ENCODE results near the gene FRS2. TPM values are rescaled to one million over a fixed set of nuclear protein-coding genes. Genes with fewer than 3 reads are reported as not detected.
A peak's percentile ranks its signal among the peaks of the same experiment; 100 is the strongest.

The FRS2 gene
- total RNA-seq, 1 experiment from 2014 or later: 87.5 TPM

DNA sequence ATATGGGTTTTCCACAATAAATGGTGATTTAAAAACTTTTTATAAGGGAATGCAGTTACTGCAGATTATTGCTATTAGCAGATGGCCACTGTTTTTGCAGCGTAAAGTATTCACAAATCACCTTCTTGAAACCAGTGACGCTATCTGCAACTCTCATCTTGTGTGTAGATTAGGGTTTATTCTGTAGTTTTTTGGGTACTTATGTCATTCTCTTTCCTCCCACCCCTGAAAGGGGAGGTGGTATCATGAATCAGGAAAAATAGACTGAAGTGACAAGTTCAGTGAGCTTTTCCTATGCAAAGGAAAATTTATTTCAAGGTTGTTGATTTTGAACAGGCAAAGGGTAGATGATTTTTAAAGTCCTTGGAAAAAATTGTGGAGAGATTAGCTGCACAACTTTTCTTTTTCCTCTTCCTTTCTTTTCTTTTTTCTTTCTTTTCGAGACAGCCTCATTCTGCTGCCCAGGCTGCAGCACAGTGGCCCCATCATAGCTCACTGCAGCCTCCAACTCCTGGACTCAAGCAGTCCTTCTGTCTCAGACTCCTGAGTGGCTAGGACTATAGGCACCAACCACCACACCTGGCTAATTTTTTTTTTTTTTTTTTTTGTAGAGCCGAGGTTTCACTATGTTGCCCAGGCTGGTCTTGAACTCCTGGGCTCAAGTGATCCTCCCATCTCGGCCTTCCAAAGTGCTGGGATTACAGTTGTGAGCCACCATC is 1.6 kb downstream of the FRS2 start:
- H3K9me3 ChIP-seq (replicated peaks): no peaks in the 10 kb centered on the region
- no peaks in the 10 kb centered on the region for H3K27me3 ChIP-seq (replicated peaks)
- H3K4me3 ChIP-seq: peak overlapping the region; percentile 91
- peaks cover 36% of the 10 kb centered on the region for H3K4me1 ChIP-seq (replicated peaks)
- H3K27ac ChIP-seq: no peak overlapping the region
- peaks cover 19% of the 10 kb centered on the region for H3K36me3 ChIP-seq
- no peak for DNase-seq (ENCODE audit: low read depth in 1 of 2, low spot score in 2 of 2)

DNA sequence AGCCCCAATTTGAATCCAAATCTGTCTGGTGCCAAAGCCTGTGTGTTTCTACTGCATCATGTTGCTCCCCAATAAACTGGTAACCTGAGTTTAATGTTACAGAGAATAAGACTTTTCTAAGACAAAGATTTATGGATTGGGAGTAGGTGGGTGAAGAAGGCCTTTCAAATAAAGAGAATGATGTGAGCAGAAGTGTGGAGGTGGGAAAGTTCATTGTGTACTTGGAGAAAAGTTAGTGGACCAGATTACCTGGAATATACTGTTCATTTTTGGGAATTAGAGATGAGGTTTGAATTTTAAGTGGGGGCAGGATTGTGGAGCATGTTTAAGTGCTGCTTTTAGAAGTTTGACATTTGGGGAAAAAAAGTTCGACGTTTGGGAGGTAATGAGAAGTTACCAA is 3.1 kb downstream of the FRS2 start:
- Histone ChIP-seq H3K36me3 (peaks cover 19% of the 10 kb centered on the region), H3K4me3 (no peak overlapping the region), H3K9me3 (replicated peaks) (no peaks in the 10 kb centered on the region), H3K27ac (no peak overlapping the region), H3K27me3 (replicated peaks) (no peaks in the 10 kb centered on the region), H3K4me1 (replicated peaks) (peaks cover 36% of the 10 kb centered on the region)
- no peak for DNase-seq (ENCODE audit: low read depth in 1 of 2, low spot score in 2 of 2)

DNA sequence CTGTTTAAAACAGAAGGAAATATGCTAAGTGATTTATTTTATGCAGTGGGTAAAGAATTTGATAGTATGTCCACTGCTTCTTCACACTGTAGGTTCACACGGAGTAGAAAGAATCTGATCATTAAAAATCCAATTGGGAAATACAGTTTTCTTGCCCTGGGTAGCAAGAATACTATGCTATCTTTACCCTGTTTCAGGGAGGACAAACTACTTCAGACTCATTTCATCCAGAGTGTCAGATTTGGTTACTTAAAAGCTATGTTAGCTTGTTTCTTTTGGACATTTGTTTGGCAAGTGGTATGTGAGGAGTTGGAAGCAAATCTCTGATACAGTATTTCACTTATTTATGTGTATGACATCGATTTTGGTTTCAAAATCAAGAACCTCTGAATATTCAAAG is 4.3 kb downstream of the FRS2 start:
- peaks cover 36% of the 10 kb centered on the region for H3K4me1 ChIP-seq (replicated peaks)
- DNase-seq (ENCODE audit: low read depth in 1 of 2, low spot score in 2 of 2): no peak
- H3K36me3 ChIP-seq: peaks cover 19% of the 10 kb centered on the region
- no peak overlapping the region for H3K4me3 ChIP-seq
- H3K27ac ChIP-seq: peak overlapping the region; percentile 24; the same call in 1 of the 2 replicates
- no peaks in the 10 kb centered on the region for H3K9me3 ChIP-seq (replicated peaks)
- H3K27me3 ChIP-seq (replicated peaks): no peaks in the 10 kb centered on the region

DNA sequence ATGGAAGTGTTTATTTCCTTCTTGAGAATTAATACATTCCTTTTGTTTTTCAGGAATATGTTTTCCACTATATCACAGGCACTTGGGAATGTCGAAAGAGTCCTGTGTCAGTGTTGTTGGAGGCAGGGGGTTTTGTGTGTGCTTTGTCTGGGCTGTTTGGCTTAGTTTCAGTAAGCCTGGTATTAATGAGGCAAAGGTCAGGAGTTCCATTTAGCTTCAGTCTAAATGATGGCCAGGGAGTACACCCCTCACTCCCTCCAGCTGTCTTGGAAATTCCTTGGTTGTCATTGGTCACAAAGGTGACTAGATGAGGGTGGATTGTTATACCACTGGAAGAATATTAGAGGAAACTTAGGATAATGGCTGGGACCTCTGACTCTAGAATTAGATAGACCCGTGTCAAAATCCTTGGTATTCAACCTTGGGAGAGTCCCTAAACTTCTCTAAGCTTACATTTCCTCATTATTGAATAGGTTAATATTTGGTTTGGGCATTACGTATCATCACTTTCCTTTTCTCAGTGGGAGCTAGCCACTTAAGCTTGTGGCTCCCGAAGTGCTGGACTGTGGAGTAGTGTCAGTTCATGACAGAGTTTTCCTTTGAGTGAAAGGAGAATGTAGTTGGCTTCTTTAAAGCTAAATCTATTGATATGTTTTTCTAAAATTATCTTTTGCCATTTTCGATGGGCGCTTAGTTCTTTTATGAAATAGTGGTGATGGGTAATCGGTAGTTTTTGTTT is 5.2 kb downstream of the FRS2 start:
- H3K9me3 ChIP-seq (replicated peaks): no peaks in the 10 kb centered on the region
- H3K27ac ChIP-seq: peak overlapping the region; percentile 24
- peaks cover 17% of the 10 kb centered on the region for H3K36me3 ChIP-seq
- peaks cover 36% of the 10 kb centered on the region for H3K4me1 ChIP-seq (replicated peaks)
- peak in 1 of 2 experiments; percentile 28 for DNase-seq (ENCODE audit: low read depth in 1 of 2, low spot score in 2 of 2)
- H3K27me3 ChIP-seq (replicated peaks): no peaks in the 10 kb centered on the region
- no peak overlapping the region for H3K4me3 ChIP-seq

DNA sequence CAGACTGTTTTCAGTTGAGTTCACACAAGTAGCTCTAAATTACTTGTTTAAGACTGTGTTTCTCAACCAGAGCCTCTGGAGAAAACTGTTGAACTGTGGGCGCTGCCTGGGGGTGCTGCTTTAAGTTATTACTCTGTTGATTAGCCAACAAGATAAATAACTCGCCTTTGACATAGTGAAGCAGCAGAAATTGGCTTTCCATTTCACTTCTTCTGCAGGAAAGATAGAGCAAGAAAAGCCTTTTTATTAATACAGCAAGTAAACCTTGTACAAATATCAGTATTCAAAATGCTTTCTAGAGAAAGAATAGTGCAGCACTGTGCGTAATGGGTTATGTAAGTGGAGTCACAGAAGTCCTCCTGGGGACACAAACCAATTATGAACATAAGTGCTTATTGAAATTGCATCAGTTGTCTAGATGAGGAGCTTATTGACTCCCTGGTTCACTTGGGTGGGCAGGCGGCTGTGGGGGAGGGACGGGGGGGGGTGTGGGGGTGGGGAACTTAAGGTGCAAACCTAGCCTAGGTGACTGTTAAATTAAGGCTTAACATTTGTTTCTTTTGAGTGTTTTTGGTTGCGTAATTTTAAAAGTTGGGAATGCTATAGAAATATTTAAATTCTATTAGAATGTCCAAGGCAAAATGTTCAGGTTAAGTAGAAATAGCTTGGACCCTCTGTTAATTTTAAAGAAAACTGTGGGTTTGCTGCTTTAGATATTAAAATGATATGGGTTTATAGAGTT is 6.3 kb downstream of the FRS2 start:
- peaks cover 17% of the 10 kb centered on the region for H3K36me3 ChIP-seq
- no peak overlapping the region for H3K27ac ChIP-seq

DNA sequence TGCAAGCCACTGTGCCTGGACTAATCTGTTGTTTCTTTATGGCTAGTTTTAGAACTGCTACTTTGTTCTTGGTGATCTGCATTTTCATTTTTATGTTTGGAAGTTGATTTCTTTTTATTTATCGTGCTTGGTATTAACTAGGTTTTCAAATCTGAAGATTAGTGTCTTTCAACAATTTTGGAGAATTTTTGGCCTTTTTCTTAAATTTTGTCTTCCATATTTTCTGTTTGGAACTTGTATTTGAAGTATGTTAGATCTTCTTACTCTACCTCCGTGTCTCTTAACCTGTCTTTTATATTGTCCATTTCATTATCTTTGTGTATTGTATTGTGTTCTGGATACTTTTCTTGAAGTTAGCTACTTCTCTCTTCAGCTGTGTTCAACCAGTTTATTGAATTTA is 9.5 kb downstream of the FRS2 start:
- Histone ChIP-seq H3K9me3 (replicated peaks) (no peaks in the 10 kb centered on the region), H3K27ac (no peak overlapping the region), H3K4me1 (replicated peaks) (peaks cover 11% of the 10 kb centered on the region), H3K27me3 (replicated peaks) (no peaks in the 10 kb centered on the region), H3K36me3 (peaks cover 6% of the 10 kb centered on the region; the same call in 1 of the 2 replicates), H3K4me3 (no peak overlapping the region)
- no peak for DNase-seq (ENCODE audit: low read depth in 1 of 2, low spot score in 2 of 2)

More for the DNA sequence above, 6.3 kb downstream of the FRS2 start:
- Histone ChIP-seq H3K4me1 (replicated peaks) (peaks cover 34% of the 10 kb centered on the region), H3K4me3 (no peak overlapping the region), H3K9me3 (replicated peaks) (no peaks in the 10 kb centered on the region), H3K27me3 (replicated peaks) (no peaks in the 10 kb centered on the region)
- no peak for DNase-seq (ENCODE audit: low read depth in 1 of 2, low spot score in 2 of 2)

DNA sequence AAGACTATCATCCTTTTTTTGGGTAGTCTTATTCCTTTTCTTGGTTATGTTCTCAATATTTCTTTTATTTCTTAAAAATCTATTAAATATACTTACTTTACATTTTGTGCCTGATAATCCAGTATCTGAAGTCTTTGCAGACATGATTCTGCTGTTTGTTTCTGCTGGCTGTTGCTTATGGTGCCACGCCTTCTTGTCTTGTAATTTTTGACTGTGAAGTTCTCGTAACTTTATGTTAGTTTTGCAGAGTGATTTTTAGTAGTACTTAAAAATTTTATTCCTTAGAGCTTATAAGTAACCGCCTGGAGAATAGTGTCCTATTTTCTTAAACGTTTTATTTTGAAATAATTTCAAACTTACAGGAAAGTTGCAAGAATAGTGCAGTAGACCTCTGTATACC is 10.5 kb downstream of the FRS2 start:
- DNase-seq (ENCODE audit: low read depth in 1 of 2, low spot score in 2 of 2): no peak
- no peak overlapping the region for H3K4me3 ChIP-seq

DNA sequence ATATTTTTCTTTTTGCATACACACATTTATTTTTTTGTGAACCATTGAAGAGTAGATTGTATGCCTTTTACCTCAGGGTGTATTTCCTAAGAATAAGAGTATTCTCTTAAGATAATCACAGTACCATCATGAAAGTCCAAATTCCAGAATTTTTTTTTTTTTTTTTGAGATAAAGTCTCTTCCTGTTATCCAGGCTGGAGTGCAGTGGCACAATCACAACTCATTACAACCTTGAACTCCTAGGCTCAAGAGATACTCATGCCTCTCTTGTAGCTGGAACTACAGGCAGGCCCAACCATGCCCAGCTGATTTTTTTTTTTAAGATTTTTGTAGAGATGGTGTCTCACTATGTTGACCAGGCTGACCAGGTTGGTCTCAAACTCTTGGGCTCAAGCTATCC is 10.9 kb downstream of the FRS2 start:
- Histone ChIP-seq H3K36me3 (peaks cover 8% of the 10 kb centered on the region), H3K27me3 (replicated peaks) (no peaks in the 10 kb centered on the region), H3K27ac (no peak overlapping the region), H3K4me1 (replicated peaks) (no peaks in the 10 kb centered on the region), H3K4me3 (no peak overlapping the region), H3K9me3 (replicated peaks) (no peaks in the 10 kb centered on the region)
- DNase-seq (ENCODE audit: low read depth in 1 of 2, low spot score in 2 of 2): no peak

More for the DNA sequence above, 10.5 kb downstream of the FRS2 start:
- Histone ChIP-seq H3K27ac (no peak overlapping the region), H3K9me3 (replicated peaks) (no peaks in the 10 kb centered on the region), H3K27me3 (replicated peaks) (no peaks in the 10 kb centered on the region), H3K4me1 (replicated peaks) (peaks cover 1% of the 10 kb centered on the region), H3K36me3 (peaks cover 6% of the 10 kb centered on the region; the same call in 1 of the 2 replicates)

DNA sequence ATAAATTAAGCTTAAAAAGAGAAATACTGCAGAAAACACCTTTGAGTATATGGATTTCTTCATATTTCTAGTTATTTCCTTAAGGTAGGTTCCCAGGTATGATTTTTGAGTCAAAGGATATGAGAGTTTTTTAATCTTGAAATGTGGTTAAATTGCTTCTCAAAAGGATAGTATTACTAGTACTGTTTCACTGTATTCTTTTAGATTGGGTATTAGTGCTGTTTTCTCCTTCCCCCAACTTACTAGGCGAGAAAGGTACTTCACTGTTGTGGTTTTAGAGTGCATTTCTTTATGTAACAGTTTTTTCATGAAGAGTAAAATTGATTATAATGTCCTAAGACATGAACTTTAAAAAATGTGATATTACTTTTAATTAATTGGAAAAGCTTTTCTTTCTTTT is 13.5 kb downstream of the FRS2 start:
- H3K9me3 ChIP-seq (replicated peaks): no peaks in the 10 kb centered on the region; the same call in 1 of the 2 replicates
- H3K36me3 ChIP-seq: peaks cover 32% of the 10 kb centered on the region
- no peak overlapping the region for H3K4me3 ChIP-seq
- H3K4me1 ChIP-seq (replicated peaks): no peaks in the 10 kb centered on the region
- no peak overlapping the region for H3K27ac ChIP-seq
- DNase-seq (ENCODE audit: low read depth in 1 of 2, low spot score in 2 of 2): no peak
- no peaks in the 10 kb centered on the region for H3K27me3 ChIP-seq (replicated peaks)

DNA sequence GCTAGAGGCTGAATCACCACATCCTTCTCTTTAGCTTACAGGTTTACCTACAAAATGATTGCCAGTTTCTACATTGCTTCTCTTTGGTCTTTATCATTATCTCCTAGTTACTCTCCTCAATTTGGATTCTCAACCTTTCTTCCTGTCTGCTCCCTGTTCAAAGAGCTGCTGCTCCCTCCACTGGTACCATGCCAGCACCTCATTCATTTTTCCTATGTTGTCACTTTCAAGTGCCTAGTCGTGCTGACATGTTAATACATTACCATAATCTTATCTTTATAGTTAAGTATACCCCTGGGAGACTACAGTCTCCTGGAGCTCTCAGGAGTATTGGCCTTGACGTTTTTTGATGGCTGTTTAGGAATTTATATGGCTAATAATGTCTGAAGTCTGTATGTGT is 14.2 kb downstream of the FRS2 start:
- no peak for DNase-seq (ENCODE audit: low read depth in 1 of 2, low spot score in 2 of 2)
- Histone ChIP-seq H3K27ac (no peak overlapping the region), H3K4me1 (replicated peaks) (no peaks in the 10 kb centered on the region), H3K27me3 (replicated peaks) (no peaks in the 10 kb centered on the region), H3K9me3 (replicated peaks) (no peaks in the 10 kb centered on the region; the same call in 1 of the 2 replicates), H3K4me3 (no peak overlapping the region), H3K36me3 (peaks cover 32% of the 10 kb centered on the region)

DNA sequence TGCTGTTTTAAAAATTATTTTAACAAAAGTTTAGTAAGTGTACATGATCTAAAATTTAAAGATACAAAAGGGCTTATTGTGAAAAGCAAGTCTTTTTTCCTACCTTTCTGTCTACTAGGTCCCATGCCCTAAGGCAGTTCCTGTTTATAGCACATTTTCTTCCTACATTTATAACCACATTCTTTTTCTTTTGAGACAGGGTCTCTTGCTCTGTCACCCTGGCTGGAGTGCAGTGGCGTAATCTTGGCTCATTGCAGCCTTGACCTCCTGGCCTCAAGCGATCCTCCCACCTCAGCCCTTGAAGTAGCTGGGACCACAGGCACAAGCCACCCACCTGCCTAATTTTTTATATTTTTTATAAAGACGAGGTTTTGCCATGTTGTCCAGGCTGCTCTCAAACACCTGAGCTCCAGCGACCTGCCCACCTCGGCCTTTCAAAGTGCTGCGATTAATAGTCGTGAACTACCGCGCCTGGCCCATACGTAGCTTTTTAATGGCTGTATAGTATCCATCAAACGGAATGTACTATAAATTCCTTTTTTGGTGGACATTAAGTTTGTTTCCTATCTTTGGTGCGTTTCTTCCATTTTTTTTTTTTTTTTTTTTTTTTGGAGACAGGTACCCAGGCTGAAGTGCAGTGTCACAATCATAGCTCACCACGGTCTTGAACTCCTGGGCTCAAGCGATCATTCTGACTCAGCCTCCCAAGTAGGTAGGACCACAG is 20.9 kb downstream of the FRS2 start:
- Histone ChIP-seq H3K36me3 (peaks cover 30% of the 10 kb centered on the region), H3K27me3 (replicated peaks) (no peaks in the 10 kb centered on the region), H3K9me3 (replicated peaks) (no peaks in the 10 kb centered on the region; the same call in 1 of the 2 replicates), H3K4me1 (replicated peaks) (peaks cover 14% of the 10 kb centered on the region), H3K27ac (no peak overlapping the region), H3K4me3 (no peak overlapping the region)
- DNase-seq (ENCODE audit: low read depth in 1 of 2, low spot score in 2 of 2): no peak

DNA sequence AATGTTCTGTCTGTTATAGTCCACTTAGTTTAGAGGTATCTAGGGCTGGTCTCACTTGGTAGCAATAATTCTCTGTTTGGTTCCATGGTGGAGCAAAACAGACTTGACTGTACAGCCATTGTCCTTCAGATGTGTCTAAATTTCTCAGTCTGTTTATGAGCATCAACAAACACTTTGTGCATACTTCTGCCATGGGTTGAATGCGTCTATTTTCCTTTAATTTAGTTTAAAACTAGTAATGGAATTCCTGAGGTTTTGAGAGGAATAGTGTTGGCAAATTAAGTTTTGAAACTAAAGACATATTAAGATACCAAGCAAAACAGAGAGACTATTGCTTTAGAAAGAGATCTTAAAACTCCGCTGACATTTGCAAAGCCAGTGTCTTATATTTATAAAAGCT is 22.6 kb downstream of the FRS2 start:
- H3K27me3 ChIP-seq (replicated peaks): no peaks in the 10 kb centered on the region
- no peak overlapping the region for H3K4me3 ChIP-seq
- H3K9me3 ChIP-seq (replicated peaks): no peaks in the 10 kb centered on the region
- H3K27ac ChIP-seq: no peak overlapping the region
- peaks cover 14% of the 10 kb centered on the region for H3K36me3 ChIP-seq
- peaks cover 23% of the 10 kb centered on the region for H3K4me1 ChIP-seq (replicated peaks)
- no peak for DNase-seq (ENCODE audit: low read depth in 1 of 2, low spot score in 2 of 2)

DNA sequence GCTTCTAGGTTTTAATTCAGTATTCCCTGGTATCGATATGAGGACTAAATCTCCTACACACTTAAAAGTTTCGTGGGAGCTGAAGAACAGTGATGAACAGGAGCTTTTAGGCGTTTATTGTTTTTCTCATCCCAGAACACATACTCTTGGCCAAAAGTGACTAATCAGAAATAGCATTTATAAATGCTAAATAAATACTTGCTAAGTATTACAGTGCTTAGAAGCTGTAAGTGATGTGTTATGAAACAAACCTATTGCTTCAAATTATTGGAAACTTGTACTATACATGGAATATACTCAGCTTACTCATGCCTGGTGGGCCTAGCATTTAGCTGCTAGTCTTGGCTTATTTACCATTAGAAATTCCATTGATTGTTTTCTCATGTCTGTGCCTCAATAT is 24.9 kb downstream of the FRS2 start:
- H3K4me1 ChIP-seq (replicated peaks): peaks cover 38% of the 10 kb centered on the region
- DNase-seq (ENCODE audit: low read depth in 1 of 2, low spot score in 2 of 2): no peak
- H3K4me3 ChIP-seq: no peak overlapping the region
- no peak overlapping the region for H3K27ac ChIP-seq
- H3K9me3 ChIP-seq (replicated peaks): no peaks in the 10 kb centered on the region
- H3K36me3 ChIP-seq: peaks cover 9% of the 10 kb centered on the region
- no peaks in the 10 kb centered on the region for H3K27me3 ChIP-seq (replicated peaks)
